Heart left ventricle (tissue), 16 donors: Measurements from ENCODE around the gene TRIP12. TPM values are rescaled to one million over a fixed set of nuclear protein-coding genes. Genes with fewer than 3 reads are reported as not detected.
"Not testable (repeated sequence)": the region's sequence is repeated elsewhere in the genome, so short reads cannot be mapped to it uniquely, and the experiment has no call there.

Experiments
- ATAC-seq, 4 donors: fragments of 200-7000 bp; cut with Tn5 transposase; one replicate each; pipeline ENCODE4 v1.9.1; 2020 to 2022; ENCODE audit warnings: moderate library complexity in 4 of 4, mild to moderate bottlenecking in 3 of 4, moderate number of reproducible peaks in 1 of 4
- DNase-seq, 5 donors: peaks; one replicate each; pipeline ENCODE4 v3.0.0-alpha.2; 2020
- H3K27ac ChIP-seq, 12 donors: fragments of 200-600 bp; sonication (generic) in 4 of 12; one replicate each; pipeline versions ENCODE4 v1.5.0 to v1.8.0; 2016 to 2022; ENCODE audit warnings: mild to moderate bottlenecking in 2 of 12
- H3K27me3 ChIP-seq, 9 donors: fragments of 200-600 bp; sonication (generic) in 2 of 9; one replicate each; pipeline versions ENCODE4 v1.5.1 to v1.8.0; 2016 to 2022; ENCODE audit warnings: mild to moderate bottlenecking in 3 of 9
- H3K36me3 ChIP-seq, 9 donors: fragments of 200-600 bp; sonication (generic) in 2 of 9; one replicate each; pipeline versions ENCODE4 v1.5.0 to v1.8.0; 2018 to 2022; ENCODE audit warnings: mild to moderate bottlenecking in 2 of 9
- H3K4me1 ChIP-seq, 12 donors: fragments of 200-600 bp; sonication (generic) in 4 of 12; one replicate each; pipeline versions ENCODE4 v1.5.0 to v1.8.0; 2016 to 2022; ENCODE audit warnings: mild to moderate bottlenecking in 3 of 12
- H3K4me3 ChIP-seq, 12 donors: fragments of 200-600 bp; sonication (generic) in 4 of 12; one replicate each; pipeline versions ENCODE4 v1.5.0 to v1.8.0; 2017 to 2022; ENCODE audit warnings: mild to moderate bottlenecking in 9 of 12, moderate library complexity in 4 of 12
- H3K9me3 ChIP-seq, 12 donors: fragments of 200-600 bp; sonication (generic) in 4 of 12; one replicate each; pipeline versions ENCODE4 v1.5.0 to v1.8.0; 2016 to 2022; ENCODE audit warnings: mild to moderate bottlenecking in 1 of 12
- CTCF ChIP-seq, 12 donors: fragments of 200-600 bp; sonication (generic) in 4 of 12; IDR thresholded peaks; one replicate each; pipeline versions ENCODE4 v1.5.0 to v1.8.0; 2018 to 2022; ENCODE audit warnings: antibody characterized with exemption in 12 of 12, mild to moderate bottlenecking in 5 of 12
- POLR2A ChIP-seq, 2 donors: fragments of 450-650 bp; IDR thresholded peaks; one replicate each; pipeline ENCODE4 v1.6.1; 2017; ENCODE audit warnings: antibody characterized with exemption in 2 of 2, mild to moderate bottlenecking in 2 of 2, moderate library complexity in 2 of 2
- WGBS, 4 donors: extraction: QIAGEN DNeasy Blood & Tissue Kit in 2 of 4; methylation state at CpG; one replicate each; pipeline versions ENCODE4 v1.1.5 to v1.1.7; 2013 to 2018; 5-methylcytosine and 5-hydroxymethylcytosine counted together
- intact Hi-C, 10 donors: fragments of 100-400 bp; cut with DNase I; formaldehyde crosslinking; loops; one replicate each; pipeline versions ENCODE4 v1.11.1 to v1.14.2; 2022
- polyA plus RNA-seq, 2 donors: library from polyadenylated mRNA; stranded (reverse); fragments of 200-250 nt; gene quantifications; one replicate each; pipeline ENCODE4 v1.2.3, GENCODE V29; 2013
- total RNA-seq, 9 donors: library from RNA; depleted of rRNA in 2 of 9; stranded (reverse); fragments of >200 nt in 2 of 9; fragmentation: NEBNext Ultra II Directional in 3 of 9; extraction: Animal tissue kit (Norgen Biotek cat#: 25700) in 3 of 9; gene quantifications; one replicate each; pipeline versions ENCODE4 v1.1.0 to v1.2.4, GENCODE V29; 2016 to 2023
- donor health status: ischemic (EF 13 %, LVEDD 7.1; RV severe dilation, severe dysfunction).
- donor health status: healthy with polysubstance abuse.
- donor health status: DM: no; HTN: yes; CAD: no.
- donor health status: DM: no; HTN: no; CAD: no.
- donor health status: ischemic (EF 25% LVEDD 6.9; RV normal size, moderate dysfunction).
- donor health status: ischemic (EF 25% LVEDD 5.7; RV mildly dilated, moderate dysfunction).
- donor health status: healthy.
- donor health status: DM: yes; HTN: yes; CAD: no.
- donor health status: ischemic (EF 35%, LVEDD 5.7; RV mildly dilated, moderate dysfunction).
- donor health status: nonischemic (EF 11% LVEDD 7.7; RV severe dilation, severe dysfunction).
- donor health status: DM: yes; HTN: yes; CAD: no.
- donor health status: PGD.
- donor health status: ischemic (EF 29% LVEDD 5.4; RV normal size, mild dysfunction).
- donor health status: nonischemic (EF 23%, LVEDD 6.1; RV moderate dilation, normal function).

Gene TRIP12
- total and polyA plus RNA-seq, 11 donors: 16.1 to 245 (median 193) TPM

DNA sequence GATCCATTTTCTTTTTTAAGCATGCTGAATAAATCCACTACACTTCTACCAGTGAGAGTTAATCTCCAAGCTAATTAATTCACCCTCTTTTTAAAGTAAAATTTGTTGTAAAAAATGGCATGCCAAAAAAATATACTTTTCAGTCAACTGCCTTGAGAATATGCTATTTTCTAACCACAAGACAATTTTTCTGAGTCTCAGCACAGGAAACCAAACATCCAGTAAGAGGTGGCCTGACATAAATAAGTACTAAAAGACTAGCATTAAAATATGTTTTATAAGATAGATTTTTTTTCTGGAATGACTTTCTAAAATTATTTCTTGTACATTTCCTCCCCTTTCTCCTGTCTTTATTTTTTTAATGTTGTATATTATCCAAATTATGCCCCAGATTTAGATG, 3.4 kb upstream of the TRIP12 start:
- Histone ChIP-seq H3K27me3 (no peaks in the 10 kb centered on the region), H3K4me3 (no peak overlapping the region), H3K27ac (no peak overlapping the region), H3K36me3 (no peaks in the 10 kb centered on the region), H3K4me1 (peaks cover 0 to 19% (median 10%) of the 10 kb centered on the region in 12 donors), H3K9me3 (no peaks in the 10 kb centered on the region)
- DNase-seq (no peak), ATAC-seq (no peak)
- TF ChIP-seq CTCF (IDR thresholded peaks at IDR 0.05) (no peak), POLR2A (IDR thresholded peaks at IDR 0.05) (no peak)
- intact Hi-C loops: no loop called here

DNA sequence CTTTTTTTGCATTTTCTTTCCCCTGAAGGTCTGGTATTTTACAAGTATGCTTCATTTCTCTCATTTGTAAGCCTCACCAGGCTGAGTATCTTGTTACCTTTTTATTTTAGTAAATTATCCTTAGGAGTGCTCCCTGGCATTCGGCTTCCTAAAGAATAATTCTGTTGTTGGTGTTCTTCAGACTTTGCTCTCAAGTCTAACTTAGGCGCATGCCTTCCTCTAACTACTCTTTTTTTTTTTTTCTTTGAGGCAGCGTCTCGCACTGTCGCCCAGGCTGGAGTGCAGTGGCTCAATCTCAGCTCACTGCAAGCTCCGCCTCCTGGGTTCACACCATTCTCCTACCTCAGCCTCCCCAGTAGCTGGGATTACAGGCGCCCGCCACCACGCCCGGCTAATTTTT, 2.7 kb upstream of the TRIP12 start:
- WGBS, 4 donors: 96 to 99% (median 97%) methylated on average over 10 of the region's 10 CpGs
- H3K27ac ChIP-seq, H3K36me3 ChIP-seq, DNase-seq, H3K9me3 ChIP-seq, H3K27me3 ChIP-seq, H3K4me3 ChIP-seq, ATAC-seq: not testable (repeated sequence)
- peaks cover 0 to 26% (median 15%) of the 10 kb centered on the region in 12 donors for H3K4me1 ChIP-seq
- intact Hi-C loops: loop anchor here in 6 of 10 donors (5.0 kb wide), 2 partner anchors 122 to 142 kb away; no protein-coding TSS in a partner anchor

- Histone ChIP-seq H3K27me3 (no peaks in the 10 kb centered on the region), H3K27ac (peak within 1 kb of the TSS; percentile 90 to 100 (median 98)), H3K36me3 (peaks cover 0 to 11% (median 2%) of the 10 kb centered on the region in 9 donors), H3K4me3 (peak within 1 kb of the TSS; percentile 77 to 98 (median 90)), H3K4me1 (peaks cover 0 to 37% (median 24%) of the 10 kb centered on the region in 12 donors), H3K9me3 (no peaks in the 10 kb centered on the region)
- peak; percentile 80 to 88 (median 84) for ATAC-seq
- 1 to 2% (median 1%) methylated on average over 43 to 61 of the region's 61 CpGs for WGBS, 4 donors
- intact Hi-C loops: loop anchor here in 6 of 10 donors (1.0 to 5.0 kb wide), 3 partner anchors 120 to 140 kb away; no protein-coding TSS in a partner anchor
- TF ChIP-seq POLR2A (IDR thresholded peaks at IDR 0.05) (no peak), CTCF (IDR thresholded peaks at IDR 0.05) (no peak)
- DNase-seq: peak; percentile 89 to 92 (median 90)
These were observed 909 bp upstream of the TRIP12 start, which contains the start of gene FBXO36 for GRCh38 chr2:229922449-229923386. Gene FBXO36 (plus strand): TSS chr2:229922503. CDS start chr2:229922514, 11 bp downstream.

DNA sequence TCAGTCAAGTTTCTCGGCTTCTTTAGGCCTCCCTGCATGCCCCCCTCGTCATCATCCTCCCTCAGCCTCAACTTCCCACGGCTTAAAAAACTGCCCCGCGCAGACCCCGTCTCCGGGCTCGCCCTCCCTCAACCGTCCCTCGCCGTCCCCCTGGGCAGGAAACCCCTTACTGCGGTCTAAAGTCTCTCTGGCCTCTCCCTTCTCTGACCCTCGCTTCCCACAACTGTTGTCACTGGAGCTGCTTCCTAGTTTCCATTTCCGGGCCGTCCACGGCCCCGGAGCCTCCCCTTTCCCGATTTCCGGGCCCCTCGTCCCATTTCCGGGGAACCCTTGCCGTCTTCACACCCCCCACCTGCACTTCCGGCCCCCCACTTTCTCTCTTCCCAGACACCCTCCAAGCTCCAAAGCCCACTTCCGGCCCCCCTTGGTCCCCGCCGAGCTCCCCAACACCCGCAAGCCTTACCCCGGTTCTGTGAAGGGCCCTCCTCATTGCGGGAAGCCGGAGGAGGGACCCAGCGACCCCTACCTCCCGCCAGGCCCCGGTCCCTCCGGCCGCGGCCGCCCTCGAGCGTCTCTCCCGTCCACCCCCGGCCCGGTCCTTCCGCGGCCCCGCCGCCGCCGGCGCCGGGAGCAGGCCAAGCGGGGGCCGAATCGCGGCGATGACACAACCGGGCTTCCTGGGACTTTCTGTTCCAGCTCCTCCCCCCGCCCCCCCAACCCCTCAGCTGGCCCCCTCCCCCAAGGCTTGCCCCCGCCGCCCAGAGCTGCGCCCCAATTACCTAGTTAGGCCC, 513 bp downstream of the TRIP12 start:
- ATAC-seq: peak; percentile 30 to 63 (median 48)
- 1% methylated on average over 49 to 60 of the region's 60 CpGs for WGBS, 4 donors
- Histone ChIP-seq H3K4me3 (peak overlapping the region; percentile 77 to 98 (median 90)), H3K27ac (peak overlapping the region; percentile 90 to 100 (median 98)), H3K4me1 (peaks cover 0 to 42% (median 27%) of the 10 kb centered on the region in 12 donors), H3K27me3 (no peaks in the 10 kb centered on the region), H3K36me3 (peaks cover 0 to 19% (median 2%) of the 10 kb centered on the region in 9 donors), H3K9me3 (no peaks in the 10 kb centered on the region)
- TF ChIP-seq POLR2A (IDR thresholded peaks at IDR 0.05) (no peak), CTCF (IDR thresholded peaks at IDR 0.05) (no peak)
- peak; percentile 76 to 79 (median 78) for DNase-seq
- intact Hi-C loops: loop anchor here in 6 of 10 donors (5.0 kb wide), 2 partner anchors 119 to 139 kb away; no protein-coding TSS in a partner anchor
